Omental fat pad (tissue), 4 donors: Measurements from ENCODE around the gene SHOC2. TPM values are rescaled to one million over a fixed set of nuclear protein-coding genes. Genes with fewer than 3 reads are reported as not detected.
"Not testable (repeated sequence)": the region's sequence is repeated elsewhere in the genome, so short reads cannot be mapped to it uniquely, and the experiment has no call there.

ENCODE experiments used
- ATAC-seq: fragments of 150-250 bp; one replicate; pipeline ENCODE4 v1.9.1; 2016; ENCODE audit warnings: mild to moderate bottlenecking, moderate library complexity; ENCODE audit not compliant: low FRiP score
- DNase-seq: peaks from one replicate; pipeline ENCODE4 v3.0.0-alpha.2; 2019; ENCODE audit warnings: low spot score
- CTCF ChIP-seq, 3 donors: fragments of 450-650 bp; IDR thresholded peaks; one replicate each; pipeline ENCODE4 v1.5.1; 2016 to 2017; ENCODE audit warnings: antibody characterized with exemption in 3 of 3, mild to moderate bottlenecking in 3 of 3, moderate library complexity in 2 of 3
- total RNA-seq, 4 donors: library from RNA; depleted of rRNA; stranded (reverse); fragments of >200 nt; gene quantifications; one replicate each; pipeline ENCODE4 v1.1.0, GENCODE V29; 2016

SHOC2 gene
- total RNA-seq, 4 donors from 2014 or later = 52.4 to 73.6 (median 67.6) TPM

- no peak for TF ChIP-seq CTCF (IDR thresholded peaks at IDR 0.05)
- ATAC-seq = peak; percentile 90
- DNase-seq = no peak
Observed at GRCh38 chr10:110901954-110902819, 17.2 kb upstream of the SHOC2 start.

- DNase-seq = no peak
- no peak for ATAC-seq
- TF ChIP-seq CTCF (IDR thresholded peaks at IDR 0.05) = no peak
Observed at GRCh38 chr10:110903280-110904278, 15.8 kb upstream of the SHOC2 start.

- DNase-seq (no peak), ATAC-seq (no peak)
- no peak for TF ChIP-seq CTCF (IDR thresholded peaks at IDR 0.05)
Observed at GRCh38 chr10:110910138-110910537, 9.3 kb upstream of the SHOC2 start.

GRCh38 chr10:110912374-110912773 lies 7.0 kb upstream of the SHOC2 start:
- TF ChIP-seq CTCF (IDR thresholded peaks at IDR 0.05) = no peak
- ATAC-seq = no peak
- no peak for DNase-seq

- no peak for DNase-seq
- TF ChIP-seq CTCF (IDR thresholded peaks at IDR 0.05) = no peak
- no peak for ATAC-seq
Observed at GRCh38 chr10:110914431-110914830, 5.0 kb upstream of the SHOC2 start.

GRCh38 chr10:110915035-110915434 lies 4.4 kb upstream of the SHOC2 start:
- ATAC-seq = no peak
- DNase-seq = no peak
- TF ChIP-seq CTCF (IDR thresholded peaks at IDR 0.05) = no peak

GRCh38 chr10:110915600-110915999 lies 3.8 kb upstream of the SHOC2 start:
- ATAC-seq, DNase-seq: not testable (repeated sequence)
